ENCODE data around the gene PALLD.

PALLD gene

DNA sequence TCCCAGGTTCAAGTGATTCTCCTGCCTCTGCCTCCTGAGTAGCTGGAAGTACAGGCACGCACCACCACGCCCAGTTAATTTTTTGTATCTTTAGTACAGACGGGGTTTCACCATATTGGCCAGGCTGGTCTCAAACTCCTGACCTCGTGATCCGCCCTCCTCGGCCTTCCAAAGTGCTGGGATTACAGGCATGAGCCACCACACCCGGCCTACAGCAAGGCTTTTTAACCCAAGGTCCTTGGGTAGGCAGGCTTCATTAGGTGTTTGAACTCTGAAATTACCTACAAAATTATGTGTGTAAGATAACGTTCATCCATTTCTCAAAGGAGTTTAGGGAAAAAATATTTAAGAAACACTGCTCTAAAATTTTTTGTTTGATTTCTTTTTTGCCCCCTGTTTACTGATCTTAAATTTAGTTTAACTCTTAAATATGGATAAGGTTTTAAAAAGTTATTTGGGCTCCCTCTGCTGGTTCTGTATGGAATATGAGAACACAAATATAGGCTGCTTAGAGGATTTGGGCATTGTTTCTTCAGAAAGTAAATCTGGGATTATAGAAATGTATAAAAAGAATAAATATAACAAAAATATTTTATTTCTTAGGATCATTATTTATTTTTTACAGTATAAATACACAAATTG lies 420.4 kb downstream of the PALLD start:
- H3K27ac ChIP-seq (ENCODE audit: low read depth, low read length, poor library complexity, severe bottlenecking), result no peak overlapping the region
- no peaks in the 10 kb centered on the region for H3K79me2 ChIP-seq (ENCODE audit: insufficient read depth, low read length)
- no peaks in the 10 kb centered on the region for H3F3A ChIP-seq (ENCODE audit: insufficient read depth, low read length)
- no peak for TF ChIP-seq EZH2 (IDR thresholded peaks at IDR 0.05; ENCODE audit: borderline replicate concordance, low read length)
- TF ChIP-seq, protein P1, sequence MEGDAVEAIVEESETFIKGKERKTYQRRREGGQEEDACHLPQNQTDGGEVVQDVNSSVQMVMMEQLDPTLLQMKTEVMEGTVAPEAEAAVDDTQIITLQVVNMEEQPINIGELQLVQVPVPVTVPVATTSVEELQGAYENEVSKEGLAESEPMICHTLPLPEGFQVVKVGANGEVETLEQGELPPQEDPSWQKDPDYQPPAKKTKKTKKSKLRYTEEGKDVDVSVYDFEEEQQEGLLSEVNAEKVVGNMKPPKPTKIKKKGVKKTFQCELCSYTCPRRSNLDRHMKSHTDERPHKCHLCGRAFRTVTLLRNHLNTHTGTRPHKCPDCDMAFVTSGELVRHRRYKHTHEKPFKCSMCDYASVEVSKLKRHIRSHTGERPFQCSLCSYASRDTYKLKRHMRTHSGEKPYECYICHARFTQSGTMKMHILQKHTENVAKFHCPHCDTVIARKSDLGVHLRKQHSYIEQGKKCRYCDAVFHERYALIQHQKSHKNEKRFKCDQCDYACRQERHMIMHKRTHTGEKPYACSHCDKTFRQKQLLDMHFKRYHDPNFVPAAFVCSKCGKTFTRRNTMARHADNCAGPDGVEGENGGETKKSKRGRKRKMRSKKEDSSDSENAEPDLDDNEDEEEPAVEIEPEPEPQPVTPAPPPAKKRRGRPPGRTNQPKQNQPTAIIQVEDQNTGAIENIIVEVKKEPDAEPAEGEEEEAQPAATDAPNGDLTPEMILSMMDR (IDR thresholded peaks at IDR 0.05; ENCODE audit: low read length), result peak; percentile 53
- H3K9me2 ChIP-seq (ENCODE audit: low read depth, low read length), result no peaks in the 10 kb centered on the region
- H3K9ac ChIP-seq (ENCODE audit: low read length), result no peak overlapping the region
- H3K4me1 ChIP-seq (ENCODE audit: insufficient read depth, low read length, severe bottlenecking), result no peaks in the 10 kb centered on the region
- H3K36me3 ChIP-seq (ENCODE audit: insufficient read depth, low read length), result no peaks in the 10 kb centered on the region
- no peaks in the 10 kb centered on the region for H3K9me3 ChIP-seq (ENCODE audit: low read length)
- H3K27me3 ChIP-seq (ENCODE audit: insufficient read depth, low read length), result no peaks in the 10 kb centered on the region
- H4K20me1 ChIP-seq (ENCODE audit: insufficient read depth, low read length), result no peaks in the 10 kb centered on the region
- H3K4me3 ChIP-seq (ENCODE audit: low read depth, low read length, poor library complexity, severe bottlenecking), result no peak overlapping the region
- H3K4me2 ChIP-seq (ENCODE audit: low read length), result no peak overlapping the region
- no peak overlapping the region for H2AFZ ChIP-seq (ENCODE audit: low read length)

DNA sequence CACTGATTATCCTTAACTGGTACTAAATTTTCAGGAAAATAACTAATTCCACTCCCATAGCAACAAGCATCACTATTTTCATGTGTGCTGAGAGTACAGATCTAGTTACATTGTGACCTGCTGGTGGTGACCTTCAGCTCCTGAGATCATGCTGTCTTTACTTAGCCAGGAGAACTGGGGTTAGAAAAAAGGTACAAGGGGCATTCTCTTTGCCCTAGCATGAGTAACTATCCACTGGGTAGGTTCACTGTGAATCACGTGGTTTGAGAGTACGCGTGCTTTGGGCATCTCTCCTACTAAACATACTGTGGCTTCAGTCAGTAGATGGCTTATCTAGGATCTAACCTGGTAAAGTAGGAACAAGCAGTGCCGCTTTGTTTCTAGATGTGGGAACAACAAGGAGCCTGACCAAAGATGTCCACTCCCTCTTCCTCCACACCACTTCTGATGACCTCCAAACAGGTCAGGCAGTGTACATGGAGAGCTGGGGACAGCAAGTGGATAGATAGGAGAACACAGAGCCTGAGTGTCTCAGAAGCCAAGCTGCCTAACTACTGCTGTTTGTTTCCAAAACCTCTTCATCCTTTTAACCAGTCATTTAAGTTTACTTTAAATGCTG lies 423.0 kb downstream of the PALLD start:
- Histone ChIP-seq H3K27ac (ENCODE audit: low read depth, low read length, poor library complexity, severe bottlenecking) (no peak overlapping the region), H3K36me3 (ENCODE audit: insufficient read depth, low read length) (no peaks in the 10 kb centered on the region)

DNA sequence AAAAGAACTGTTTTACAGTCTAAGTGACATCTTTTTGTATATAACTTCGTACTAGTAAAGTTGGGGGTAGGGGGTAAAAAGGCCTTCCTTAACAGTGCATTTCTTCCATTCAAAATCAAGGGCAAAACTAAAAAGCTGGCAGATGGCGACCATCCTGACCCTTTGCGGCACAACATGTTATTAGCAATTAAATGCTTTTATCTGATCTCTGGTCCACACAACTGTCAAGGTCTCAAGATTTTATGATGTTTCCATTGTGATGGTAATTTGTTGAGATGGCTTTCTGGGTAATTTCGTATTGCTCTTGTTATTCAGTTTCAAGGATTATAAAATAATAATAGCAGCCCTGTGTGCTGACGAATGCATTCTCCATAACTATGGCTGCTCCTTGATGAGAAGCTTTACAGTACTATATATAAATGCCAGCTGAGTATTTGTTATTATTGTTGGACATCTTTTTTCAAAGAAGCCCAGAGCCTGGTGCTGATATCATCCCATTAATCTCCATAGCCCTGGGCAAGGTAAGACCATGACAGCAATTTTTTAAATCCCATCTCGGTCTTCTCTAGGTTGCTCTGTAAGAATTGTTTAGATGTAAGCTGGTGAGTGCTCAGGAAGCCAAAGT lies 423.7 kb downstream of the PALLD start:
- H3K27ac ChIP-seq (ENCODE audit: low read depth, low read length, poor library complexity, severe bottlenecking), result no peak overlapping the region

More for the DNA sequence above, 423.0 kb downstream of the PALLD start:
- Histone ChIP-seq H3K4me1 (ENCODE audit: insufficient read depth, low read length, severe bottlenecking) (no peaks in the 10 kb centered on the region), H3K79me2 (ENCODE audit: insufficient read depth, low read length) (no peaks in the 10 kb centered on the region), H3F3A (ENCODE audit: insufficient read depth, low read length) (no peaks in the 10 kb centered on the region), H3K4me3 (ENCODE audit: low read depth, low read length, poor library complexity, severe bottlenecking) (no peak overlapping the region), H3K9me3 (ENCODE audit: low read length) (no peaks in the 10 kb centered on the region), H2AFZ (ENCODE audit: low read length) (no peak overlapping the region), H4K20me1 (ENCODE audit: insufficient read depth, low read length) (no peaks in the 10 kb centered on the region), H3K9ac (ENCODE audit: low read length) (no peak overlapping the region), H3K4me2 (ENCODE audit: low read length) (no peak overlapping the region), H3K9me2 (ENCODE audit: low read depth, low read length) (no peaks in the 10 kb centered on the region), H3K27me3 (ENCODE audit: insufficient read depth, low read length) (no peaks in the 10 kb centered on the region)
- TF ChIP-seq, protein P1 (IDR thresholded peaks at IDR 0.05; ENCODE audit: low read length), result no peak
- TF ChIP-seq EZH2 (IDR thresholded peaks at IDR 0.05; ENCODE audit: borderline replicate concordance, low read length), result no peak

More for the DNA sequence above, 423.7 kb downstream of the PALLD start:
- Histone ChIP-seq H4K20me1 (ENCODE audit: insufficient read depth, low read length) (no peaks in the 10 kb centered on the region), H3K4me1 (ENCODE audit: insufficient read depth, low read length, severe bottlenecking) (no peaks in the 10 kb centered on the region), H3K9me3 (ENCODE audit: low read length) (no peaks in the 10 kb centered on the region), H3F3A (ENCODE audit: insufficient read depth, low read length) (no peaks in the 10 kb centered on the region), H3K36me3 (ENCODE audit: insufficient read depth, low read length) (no peaks in the 10 kb centered on the region), H2AFZ (ENCODE audit: low read length) (no peak overlapping the region), H3K79me2 (ENCODE audit: insufficient read depth, low read length) (no peaks in the 10 kb centered on the region), H3K4me2 (ENCODE audit: low read length) (no peak overlapping the region), H3K27me3 (ENCODE audit: insufficient read depth, low read length) (no peaks in the 10 kb centered on the region), H3K4me3 (ENCODE audit: low read depth, low read length, poor library complexity, severe bottlenecking) (no peak overlapping the region), H3K9ac (ENCODE audit: low read length) (no peak overlapping the region), H3K9me2 (ENCODE audit: low read depth, low read length) (no peaks in the 10 kb centered on the region)
- TF ChIP-seq, protein P1 (IDR thresholded peaks at IDR 0.05; ENCODE audit: low read length), result no peak
- no peak for TF ChIP-seq EZH2 (IDR thresholded peaks at IDR 0.05; ENCODE audit: borderline replicate concordance, low read length)
